Endothelial cell (in vitro differentiated cells): ENCODE measurements around the gene HMG20B. TPM values are rescaled to one million over a fixed set of nuclear protein-coding genes. Genes with fewer than 3 reads are reported as not detected.

Source experiments
- DNase-seq: peaks from one replicate; pipeline ENCODE4 v3.0.0; 2021; ENCODE audit warnings: low spot score
- H3K27ac Mint-ChIP-seq: one replicate; pipeline ENCODE4 v1.8.0; 2021; ENCODE audit warnings: mixed read lengths, inconsistent platforms; ENCODE audit not compliant: unreplicated experiment
- H3K27me3 Mint-ChIP-seq: one replicate; pipeline ENCODE4 v1.8.0; 2021; ENCODE audit warnings: mild to moderate bottlenecking, moderate library complexity, mixed read lengths, inconsistent platforms; ENCODE audit not compliant: unreplicated experiment
- H3K36me3 Mint-ChIP-seq: one replicate; pipeline ENCODE4 v1.8.0; 2021; ENCODE audit warnings: mild to moderate bottlenecking, low read depth, mixed read lengths, inconsistent platforms; ENCODE audit not compliant: unreplicated experiment
- H3K4me1 Mint-ChIP-seq: one replicate; pipeline ENCODE4 v1.8.0; 2021; ENCODE audit warnings: mild to moderate bottlenecking, mixed read lengths, inconsistent platforms; ENCODE audit not compliant: unreplicated experiment
- H3K4me3 Mint-ChIP-seq: one replicate; pipeline ENCODE4 v1.8.0; 2021; ENCODE audit warnings: mild to moderate bottlenecking, mixed read lengths, inconsistent platforms; ENCODE audit not compliant: unreplicated experiment
- H3K9me3 Mint-ChIP-seq: one replicate; pipeline ENCODE4 v1.8.0; 2021; ENCODE audit warnings: mixed read lengths, inconsistent platforms; ENCODE audit not compliant: unreplicated experiment
- total RNA-seq: library from RNA; stranded (reverse); fragmentation: NEBNext Ultra II Directional; extraction: Animal tissue kit (Norgen Biotek cat#: 25700); gene quantifications from one replicate; pipeline ENCODE4 v1.2.1, GENCODE V29; 2021; ENCODE audit not compliant: unreplicated experiment
- TF ChIP-seq, protein P1 (sequence below): fragments of 200-600 bp; sonication (generic); IDR thresholded peaks from one replicate; pipeline ENCODE4 v1.5.0; 2021; ENCODE audit warnings: antibody characterized with exemption; ENCODE audit not compliant: unreplicated experiment

HMG20B gene
- total RNA-seq, 1 donor from 2014 or later: 77.2 TPM

DNA sequence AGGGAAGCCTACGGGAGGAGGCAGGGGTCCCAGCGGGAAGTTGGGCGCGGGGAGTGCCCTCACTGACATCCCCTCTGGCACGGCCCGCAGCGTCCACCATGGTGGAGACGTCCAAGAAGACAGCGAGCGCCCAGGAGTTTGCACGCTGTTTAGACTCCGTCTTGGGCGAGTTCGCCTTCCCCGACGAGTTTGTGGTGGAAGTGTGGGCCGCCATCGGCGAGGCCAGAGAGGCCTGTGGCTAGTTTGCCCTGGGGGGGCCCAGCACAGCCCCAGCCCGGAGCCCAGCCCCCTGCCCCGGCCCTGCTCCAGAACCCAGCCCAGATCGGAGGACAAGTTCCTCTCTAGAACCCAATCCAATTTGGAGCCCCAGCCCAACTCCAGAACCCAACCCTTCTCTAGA is 17.2 kb downstream of the HMG20B start:
- TF ChIP-seq, protein P1, sequence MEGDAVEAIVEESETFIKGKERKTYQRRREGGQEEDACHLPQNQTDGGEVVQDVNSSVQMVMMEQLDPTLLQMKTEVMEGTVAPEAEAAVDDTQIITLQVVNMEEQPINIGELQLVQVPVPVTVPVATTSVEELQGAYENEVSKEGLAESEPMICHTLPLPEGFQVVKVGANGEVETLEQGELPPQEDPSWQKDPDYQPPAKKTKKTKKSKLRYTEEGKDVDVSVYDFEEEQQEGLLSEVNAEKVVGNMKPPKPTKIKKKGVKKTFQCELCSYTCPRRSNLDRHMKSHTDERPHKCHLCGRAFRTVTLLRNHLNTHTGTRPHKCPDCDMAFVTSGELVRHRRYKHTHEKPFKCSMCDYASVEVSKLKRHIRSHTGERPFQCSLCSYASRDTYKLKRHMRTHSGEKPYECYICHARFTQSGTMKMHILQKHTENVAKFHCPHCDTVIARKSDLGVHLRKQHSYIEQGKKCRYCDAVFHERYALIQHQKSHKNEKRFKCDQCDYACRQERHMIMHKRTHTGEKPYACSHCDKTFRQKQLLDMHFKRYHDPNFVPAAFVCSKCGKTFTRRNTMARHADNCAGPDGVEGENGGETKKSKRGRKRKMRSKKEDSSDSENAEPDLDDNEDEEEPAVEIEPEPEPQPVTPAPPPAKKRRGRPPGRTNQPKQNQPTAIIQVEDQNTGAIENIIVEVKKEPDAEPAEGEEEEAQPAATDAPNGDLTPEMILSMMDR: no peak
- Mint-ChIP-seq H3K9me3 (no peaks in the 10 kb centered on the region), H3K27ac (no peak overlapping the region), H3K27me3 (peaks cover 4% of the 10 kb centered on the region), H3K36me3 (peaks cover 9% of the 10 kb centered on the region), H3K4me1 (no peaks in the 10 kb centered on the region), H3K4me3 (no peak overlapping the region)
- DNase-seq: no peak

DNA sequence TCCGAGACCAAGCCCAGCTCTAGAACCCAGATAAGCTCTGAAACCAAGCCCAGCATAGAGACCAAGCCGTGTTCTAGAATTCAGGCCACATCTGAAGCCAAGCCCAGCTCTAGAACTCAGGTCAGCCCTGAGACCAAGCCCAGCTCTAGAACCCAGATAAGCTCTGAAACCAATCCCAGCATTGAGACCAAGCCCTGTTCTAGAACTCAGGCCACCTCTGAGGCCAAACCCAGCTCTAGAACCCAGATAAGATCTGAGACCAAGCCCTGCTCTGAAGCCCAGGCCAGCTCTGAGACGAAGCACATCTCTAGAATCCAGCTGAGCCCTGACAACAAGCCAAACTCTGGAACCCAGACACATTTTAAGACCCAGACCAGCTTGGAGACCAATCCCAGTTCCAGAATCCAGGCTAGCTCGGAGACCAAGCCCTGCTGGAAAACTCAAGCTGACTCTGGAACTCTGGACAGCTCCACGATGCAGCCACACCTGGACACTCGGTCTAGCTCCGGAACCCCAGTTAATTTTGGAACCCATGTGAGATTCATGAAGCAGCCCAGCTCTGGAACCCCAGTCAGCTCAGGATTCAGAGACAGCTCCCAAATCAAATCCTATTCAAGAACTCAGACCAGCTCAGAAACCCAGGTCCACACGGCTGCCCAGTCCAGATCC is 18.4 kb downstream of the HMG20B start:
- Mint-ChIP-seq H3K4me1 (no peaks in the 10 kb centered on the region), H3K36me3 (peaks cover 9% of the 10 kb centered on the region), H3K9me3 (no peaks in the 10 kb centered on the region), H3K27me3 (peaks cover 4% of the 10 kb centered on the region), H3K27ac (no peak overlapping the region), H3K4me3 (no peak overlapping the region)
- DNase-seq: no peak
- TF ChIP-seq, protein P1: no peak

DNA sequence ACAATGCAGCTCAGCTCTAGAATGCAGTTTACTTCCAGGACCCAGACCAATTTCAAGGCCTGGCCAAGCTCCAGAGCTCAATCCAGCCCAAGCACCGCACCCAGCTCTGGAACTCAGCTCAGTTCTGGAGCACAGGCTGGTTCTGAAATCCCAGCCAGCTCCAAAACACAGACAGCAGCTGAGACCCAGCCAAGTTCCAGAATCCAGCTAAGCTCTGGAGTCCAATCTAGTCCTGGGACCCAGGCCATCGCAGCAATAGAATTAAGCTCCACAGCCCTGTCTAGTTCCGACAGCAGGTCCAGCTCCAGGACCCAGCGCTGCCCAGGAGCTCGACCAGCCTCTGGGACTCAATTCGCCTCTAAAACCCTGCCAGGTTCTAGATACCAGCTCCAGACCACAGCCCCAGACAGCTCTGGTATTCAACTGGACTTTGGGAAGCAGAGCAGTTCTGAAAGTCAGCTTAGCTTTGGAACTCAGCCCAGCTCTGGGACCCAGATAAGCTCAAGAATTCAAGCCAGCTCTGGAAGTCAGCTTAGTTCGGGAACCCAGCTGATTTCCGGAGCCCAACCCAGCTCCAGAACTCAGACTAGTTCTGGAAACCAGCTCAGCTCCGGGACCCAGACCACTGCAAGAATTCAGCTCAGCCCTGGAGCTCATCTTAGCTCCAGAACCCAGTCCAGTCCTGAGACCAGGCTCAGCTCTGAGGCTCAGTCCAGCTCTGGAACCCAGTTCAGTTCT is 19.3 kb downstream of the HMG20B start:
- H3K4me1 Mint-ChIP-seq: no peaks in the 10 kb centered on the region
- peaks cover 4% of the 10 kb centered on the region for H3K27me3 Mint-ChIP-seq
- H3K27ac Mint-ChIP-seq: no peak overlapping the region
- TF ChIP-seq, protein P1: no peak
- DNase-seq: no peak
- peaks cover 9% of the 10 kb centered on the region for H3K36me3 Mint-ChIP-seq
- no peak overlapping the region for H3K4me3 Mint-ChIP-seq
- no peaks in the 10 kb centered on the region for H3K9me3 Mint-ChIP-seq

DNA sequence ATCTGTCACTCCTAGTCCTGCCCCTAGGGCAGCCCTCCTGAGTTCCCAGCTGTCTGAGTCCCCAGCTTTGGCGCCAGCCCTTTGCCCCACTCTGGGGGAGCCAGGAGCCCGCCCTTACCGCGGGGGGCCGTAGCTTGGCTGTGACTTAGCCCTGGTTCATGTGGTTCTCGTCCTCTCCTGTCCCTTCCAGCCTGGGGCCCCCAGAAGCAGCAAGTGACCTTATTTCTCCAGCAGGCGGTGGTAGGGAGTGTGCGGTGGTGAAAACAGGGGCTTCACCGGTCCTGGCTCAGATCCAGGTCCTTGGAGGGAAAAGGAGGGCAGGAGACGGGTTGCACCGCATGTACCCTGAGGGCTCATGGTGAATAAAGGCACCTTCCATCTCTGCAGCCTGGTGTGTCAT is 20.4 kb downstream of the HMG20B start:
- H3K27me3 Mint-ChIP-seq: peaks cover 4% of the 10 kb centered on the region
- H3K27ac Mint-ChIP-seq: no peak overlapping the region
- peaks cover 9% of the 10 kb centered on the region for H3K36me3 Mint-ChIP-seq
- TF ChIP-seq, protein P1: no peak
- H3K4me3 Mint-ChIP-seq: no peak overlapping the region
- DNase-seq: no peak
- no peaks in the 10 kb centered on the region for H3K4me1 Mint-ChIP-seq
- H3K9me3 Mint-ChIP-seq: no peaks in the 10 kb centered on the region

DNA sequence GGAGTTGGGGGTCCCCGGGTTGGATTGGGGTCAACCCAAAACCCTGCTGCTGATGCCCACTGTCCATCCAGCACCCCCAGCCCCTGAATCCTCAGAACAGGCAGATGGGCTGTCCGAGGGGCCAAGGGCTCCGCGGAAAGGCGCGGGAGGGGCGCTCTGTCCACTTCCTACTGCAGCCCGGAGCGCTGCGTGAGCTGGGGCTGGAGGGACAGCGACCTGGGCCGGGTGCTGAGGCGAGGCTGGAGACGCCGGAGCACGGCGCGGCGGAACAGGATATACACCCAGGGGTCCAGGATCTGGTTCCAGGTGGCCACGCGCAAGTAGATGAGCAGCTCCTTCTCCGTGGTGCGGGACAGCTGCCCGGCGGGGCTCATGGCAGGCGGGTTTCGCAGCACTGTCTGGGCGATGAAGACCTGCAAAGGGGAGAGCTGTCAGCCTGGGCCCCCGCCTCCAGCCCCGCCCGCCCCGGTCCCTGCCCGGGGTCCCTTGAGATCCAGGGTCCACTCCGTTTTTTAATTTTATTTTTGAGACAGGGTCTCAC is 22.8 kb downstream of the HMG20B start:
- DNase-seq: no peak
- Mint-ChIP-seq H3K36me3 (peaks cover 5% of the 10 kb centered on the region), H3K4me3 (no peak overlapping the region), H3K27me3 (peaks cover 3% of the 10 kb centered on the region), H3K9me3 (no peaks in the 10 kb centered on the region), H3K4me1 (no peaks in the 10 kb centered on the region), H3K27ac (no peak overlapping the region)
- TF ChIP-seq, protein P1: no peak
